ENCODE data around the gene PASK.

The PASK gene

GRCh38 chr2:241148239-241148638 is 1.0 kb downstream of the PASK start:
- DNase-seq (ENCODE audit: low read depth in 2 of 2) = no peak

DNA sequence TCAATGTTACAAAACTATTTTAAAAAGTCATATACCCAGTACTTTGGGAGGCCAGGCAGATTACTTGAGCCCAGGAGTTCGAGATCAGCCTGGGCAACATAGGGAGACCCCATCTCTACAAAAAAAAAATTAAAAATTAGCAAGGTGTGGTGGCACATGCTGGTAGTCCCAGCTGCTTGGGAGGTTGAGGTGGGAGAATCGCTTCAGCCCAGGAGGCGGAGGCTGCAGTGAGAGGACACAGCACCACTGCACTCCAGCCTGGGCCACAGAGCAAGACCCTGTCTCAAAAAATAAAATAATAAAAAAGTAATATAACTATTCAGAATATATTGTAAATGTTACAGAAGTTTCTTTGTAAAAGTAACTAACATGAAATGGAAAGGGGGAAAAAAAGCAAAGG is 1.9 kb downstream of the PASK start:
- no peak for DNase-seq (ENCODE audit: low read depth in 2 of 2)

- DNase-seq (ENCODE audit: low read depth in 2 of 2) = no peak
These were observed 3.0 kb downstream of the PASK start for GRCh38 chr2:241146286-241146685.

- DNase-seq (ENCODE audit: low read depth in 2 of 2) = no peak
These were observed 6.7 kb downstream of the PASK start for GRCh38 chr2:241142593-241142992.

DNA sequence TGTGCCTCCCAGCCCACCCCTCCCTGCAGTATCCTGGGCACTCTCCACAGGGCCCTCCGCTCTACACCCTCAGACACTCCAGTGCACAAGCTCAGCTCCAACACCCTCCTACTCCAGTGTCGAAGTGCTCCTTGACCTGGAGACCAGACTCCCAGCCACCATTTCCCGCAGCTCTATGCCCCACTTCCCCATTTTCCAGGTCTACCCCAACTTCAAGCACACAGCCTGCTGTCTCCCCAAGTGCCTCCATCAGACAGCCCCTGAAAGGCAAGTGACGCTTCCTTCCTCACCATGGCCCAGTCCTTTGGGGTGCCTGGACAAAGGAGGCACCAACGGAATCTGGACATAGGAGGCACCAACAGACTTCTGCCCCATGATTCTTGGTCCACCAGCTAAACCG is 7.2 kb downstream of the PASK start:
- DNase-seq (ENCODE audit: low read depth in 2 of 2) = no peak

- DNase-seq (ENCODE audit: low read depth in 2 of 2) = no peak
These were observed 8.0 kb downstream of the PASK start for GRCh38 chr2:241141214-241141770.

DNA sequence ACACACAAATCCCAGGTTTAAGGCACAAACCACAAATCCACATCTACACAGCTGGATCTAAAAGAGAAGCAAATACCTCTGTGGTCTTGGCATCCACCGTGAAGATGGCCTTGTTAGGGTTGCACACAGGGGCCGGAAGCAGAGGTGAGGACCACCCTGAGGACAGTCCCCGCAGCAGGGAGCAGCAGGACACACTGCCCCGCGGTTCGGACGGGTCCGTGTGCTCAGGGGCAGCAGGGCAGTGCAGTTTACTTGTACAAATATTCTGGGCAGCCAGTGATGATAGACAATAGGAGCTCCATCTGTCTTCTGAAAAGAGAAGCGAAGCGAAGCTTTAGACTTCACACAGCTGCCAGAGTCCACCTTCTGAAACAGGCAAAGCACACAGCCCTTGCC is 8.8 kb downstream of the PASK start:
- DNase-seq (ENCODE audit: low read depth in 2 of 2) = no peak

- no peak for DNase-seq (ENCODE audit: low read depth in 2 of 2)
These were observed 9.5 kb downstream of the PASK start for GRCh38 chr2:241139531-241140444.

- no peak for DNase-seq (ENCODE audit: low read depth in 2 of 2)
These were observed 10.8 kb downstream of the PASK start for GRCh38 chr2:241138471-241138870.

DNA sequence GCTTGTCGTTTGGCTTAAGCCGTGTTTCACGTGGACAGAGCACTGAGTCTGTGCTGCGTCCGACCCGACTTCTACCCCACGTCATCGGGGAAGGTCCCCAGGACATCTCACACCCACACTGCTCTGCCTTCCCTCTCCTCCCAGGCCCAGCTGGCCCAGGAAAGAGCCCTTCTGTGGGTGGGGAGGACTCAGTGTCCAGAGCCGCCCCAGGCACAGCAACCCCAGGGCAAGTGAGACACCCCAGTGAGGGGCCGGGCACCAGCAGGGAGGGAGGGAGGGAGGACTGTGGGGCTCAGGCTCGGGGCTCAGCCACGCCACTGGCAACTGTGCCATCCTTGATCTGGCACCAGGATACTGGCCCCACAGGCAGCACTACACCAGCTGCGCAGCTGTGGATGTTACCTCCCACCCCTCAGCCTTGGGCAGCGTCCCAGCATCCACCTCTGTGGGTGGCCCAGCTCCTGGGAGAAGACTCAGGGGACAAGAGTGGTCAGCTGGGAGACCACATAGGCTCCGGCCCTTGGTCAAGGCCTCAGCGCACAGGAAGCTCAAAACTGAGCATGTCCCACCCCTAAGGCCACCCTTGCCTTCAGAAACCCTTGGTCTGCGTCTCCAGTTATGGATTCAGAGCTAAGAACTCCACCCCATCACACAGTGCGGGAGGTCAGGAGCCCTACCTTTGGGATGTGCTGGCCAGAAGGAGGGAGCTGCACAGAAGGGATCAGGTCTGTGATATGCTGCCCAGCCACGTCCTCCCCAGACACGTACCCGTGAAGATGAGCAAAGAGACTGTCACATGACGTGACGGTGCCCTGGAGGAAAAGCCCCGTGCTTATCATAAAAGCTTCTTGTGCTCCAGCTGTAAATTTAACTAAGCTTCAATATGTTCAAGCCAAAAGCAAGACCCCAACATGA is 11.7 kb downstream of the PASK start:
- DNase-seq (ENCODE audit: low read depth in 2 of 2) = no peak

DNA sequence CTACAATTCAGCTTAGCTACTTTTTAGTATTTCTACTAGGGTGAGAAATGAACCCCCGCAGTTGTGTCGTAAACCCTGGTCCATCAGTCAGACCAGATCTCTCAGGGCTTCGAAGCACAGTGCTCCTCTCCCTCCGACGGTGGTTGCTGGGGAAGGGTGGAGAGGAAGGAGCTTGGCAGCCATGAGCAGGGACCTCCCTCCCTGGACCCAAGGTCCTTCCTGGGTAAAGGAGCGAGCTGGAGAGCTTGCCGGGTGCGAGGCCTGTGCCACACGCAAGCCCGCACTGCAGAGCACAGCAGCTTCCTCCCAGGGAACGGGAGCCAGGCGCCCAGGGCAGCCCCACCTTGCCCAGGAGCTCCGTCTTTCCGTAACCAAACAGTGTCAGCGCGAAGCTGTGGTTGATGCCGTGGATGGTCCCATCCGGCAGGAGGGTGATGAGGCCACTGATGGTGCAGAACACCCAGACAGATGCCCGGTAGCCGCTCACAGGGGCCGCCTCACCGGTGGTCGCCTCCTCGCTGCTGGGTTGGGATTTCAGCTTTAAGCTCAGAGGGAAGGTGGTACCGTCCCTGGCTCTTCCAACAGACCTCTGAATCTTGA is 12.5 kb downstream of the PASK start:
- DNase-seq (ENCODE audit: low read depth in 2 of 2) = no peak

GRCh38 chr2:241136191-241136590 is 13.1 kb downstream of the PASK start:
- no peak for DNase-seq (ENCODE audit: low read depth in 2 of 2)

- DNase-seq (ENCODE audit: low read depth in 2 of 2) = no peak
These were observed 13.5 kb downstream of the PASK start for GRCh38 chr2:241135737-241136136.

- no peak for DNase-seq (ENCODE audit: low read depth in 2 of 2)
These were observed 14.6 kb downstream of the PASK start for GRCh38 chr2:241134711-241135110.

GRCh38 chr2:241133436-241133820 is 15.8 kb downstream of the PASK start:
- DNase-seq (ENCODE audit: low read depth in 2 of 2) = no peak

- DNase-seq (ENCODE audit: low read depth in 2 of 2) = no peak
These were observed 16.5 kb downstream of the PASK start for GRCh38 chr2:241132538-241133435.

DNA sequence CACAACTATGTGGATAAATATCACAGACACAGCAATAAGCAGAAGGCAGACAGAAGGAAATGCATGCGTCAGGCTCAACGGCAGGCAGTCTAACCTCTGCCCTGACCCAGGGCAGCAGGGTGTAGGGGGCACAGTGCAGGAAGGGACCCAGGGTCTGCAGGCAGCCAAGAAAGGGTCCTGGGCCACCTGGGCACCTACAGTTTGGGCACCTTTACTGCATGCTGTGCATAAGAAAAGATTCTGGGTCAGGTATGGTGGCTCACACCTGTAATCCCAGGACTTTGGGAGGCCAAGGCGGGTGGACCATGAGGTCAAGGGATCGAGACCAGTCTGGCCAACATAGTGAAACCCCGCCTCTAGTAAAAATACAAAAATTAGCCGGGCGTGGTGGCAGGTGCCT is 17.7 kb downstream of the PASK start:
- DNase-seq (ENCODE audit: low read depth in 2 of 2) = no peak

DNA sequence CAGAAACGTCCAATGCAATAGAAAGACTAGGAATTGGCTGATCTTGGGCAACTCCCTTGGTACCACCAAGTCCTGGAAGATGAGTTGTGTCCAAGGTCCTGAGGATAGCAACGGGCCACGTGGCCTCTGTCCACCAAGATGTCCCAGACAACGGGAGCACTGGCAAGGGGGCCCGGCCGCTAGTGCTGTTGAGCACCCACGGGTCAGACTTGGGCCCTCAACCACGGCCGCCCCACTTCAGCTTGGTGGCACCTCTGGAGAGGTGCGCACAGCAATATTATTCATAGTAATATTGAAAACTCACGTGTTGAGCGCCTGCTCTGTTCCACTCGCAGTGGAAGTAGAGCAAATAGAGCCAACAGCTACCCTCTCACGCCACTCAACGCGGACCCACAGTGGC is 19.0 kb downstream of the PASK start:
- DNase-seq (ENCODE audit: low read depth in 2 of 2) = no peak

- no peak for DNase-seq (ENCODE audit: low read depth in 2 of 2)
These were observed 20.0 kb downstream of the PASK start for GRCh38 chr2:241129086-241129871.

- no peak for DNase-seq (ENCODE audit: low read depth in 2 of 2)
These were observed 21.0 kb downstream of the PASK start for GRCh38 chr2:241128266-241128665.
